Parathyroid adenoma (tissue), 2 donors: ENCODE measurements around the gene SULT1E1.

Source experiments
- H2AFZ ChIP-seq: fragments of 300-600 bp; sonication (generic); one replicate; pipeline ENCODE4 v1.7.0; 2017; ENCODE audit warnings: antibody characterized with exemption, mild to moderate bottlenecking
- H3K27ac ChIP-seq: fragments of 300-600 bp; sonication (generic); one replicate; pipeline ENCODE4 v1.7.0; 2017
- H3K27me3 ChIP-seq: fragments of 300-600 bp; sonication (generic); one replicate; pipeline ENCODE4 v1.7.0; 2017; ENCODE audit warnings: low read length; ENCODE audit not compliant: control insufficient read depth, insufficient read depth
- H3K36me3 ChIP-seq: fragments of 300-600 bp; sonication (generic); one replicate; pipeline ENCODE4 v1.7.0; 2017; ENCODE audit warnings: low read length; ENCODE audit not compliant: control insufficient read depth, insufficient read depth
- H3K4me1 ChIP-seq: fragments of 300-600 bp; sonication (generic); one replicate; pipeline ENCODE4 v1.7.0; 2017; ENCODE audit warnings: control low read depth
- H3K4me2 ChIP-seq: fragments of 300-600 bp; sonication (generic); one replicate; pipeline ENCODE4 v1.7.0; 2017; ENCODE audit warnings: low read length
- H3K4me3 ChIP-seq: fragments of 300-600 bp; sonication (generic); one replicate; pipeline ENCODE4 v1.7.0; 2017; ENCODE audit warnings: low read depth, low read length
- H3K79me2 ChIP-seq: fragments of 300-600 bp; sonication (generic); one replicate; pipeline ENCODE4 v1.7.0; 2017; ENCODE audit warnings: control low read depth
- H3K9ac ChIP-seq: fragments of 300-600 bp; sonication (generic); one replicate; pipeline ENCODE4 v1.7.0; 2017; ENCODE audit warnings: mild to moderate bottlenecking
- H3K9me3 ChIP-seq: fragments of 300-600 bp; sonication (generic); one replicate; pipeline ENCODE4 v1.7.0; 2017; ENCODE audit warnings: low read length; ENCODE audit not compliant: control insufficient read depth
- CTCF ChIP-seq: fragments of 300-600 bp; sonication (generic); IDR thresholded peaks from one replicate; pipeline ENCODE4 v1.7.0; 2017; ENCODE audit warnings: antibody characterized with exemption, mild to moderate bottlenecking
- donor health status: primary hyperparathyroidism.

The SULT1E1 gene

GRCh38 chr4:69860052-69860451 lies at the start of gene SULT1E1:
Gene SULT1E1 (minus strand): TSS chr4:69860145. CDS start chr4:69857644, 2,501 bp downstream.
- Histone ChIP-seq H3K36me3 (no peaks in the 10 kb centered on the region), H3K27me3 (no peaks in the 10 kb centered on the region), H3K9ac (no peak within 1 kb of the TSS), H3K4me1 (no peaks in the 10 kb centered on the region), H3K4me3 (no peak within 1 kb of the TSS), H3K79me2 (no peaks in the 10 kb centered on the region), H3K27ac (no peak within 1 kb of the TSS), H3K9me3 (no peaks in the 10 kb centered on the region), H3K4me2 (no peak within 1 kb of the TSS), H2AFZ (no peak within 1 kb of the TSS)
- TF ChIP-seq CTCF, result no peak

- no peak for TF ChIP-seq CTCF
- no peak overlapping the region for H3K9ac ChIP-seq
- no peaks in the 10 kb centered on the region for H3K36me3 ChIP-seq
- no peaks in the 10 kb centered on the region for H3K9me3 ChIP-seq
- no peaks in the 10 kb centered on the region for H3K79me2 ChIP-seq
- no peak overlapping the region for H3K4me3 ChIP-seq
- no peaks in the 10 kb centered on the region for H3K4me1 ChIP-seq
- no peaks in the 10 kb centered on the region for H3K27me3 ChIP-seq
- H3K4me2 ChIP-seq, result no peak overlapping the region
- H2AFZ ChIP-seq, result no peak overlapping the region
- no peak overlapping the region for H3K27ac ChIP-seq
Measured at GRCh38 chr4:69909195-69909594, 49.2 kb upstream of the SULT1E1 start.

- no peak overlapping the region for H3K4me2 ChIP-seq
- no peaks in the 10 kb centered on the region for H3K27me3 ChIP-seq
- no peaks in the 10 kb centered on the region for H3K4me1 ChIP-seq
- H2AFZ ChIP-seq, result no peak overlapping the region
- H3K27ac ChIP-seq, result no peak overlapping the region
- no peaks in the 10 kb centered on the region for H3K36me3 ChIP-seq
- no peaks in the 10 kb centered on the region for H3K79me2 ChIP-seq
- no peak overlapping the region for H3K4me3 ChIP-seq
- no peak overlapping the region for H3K9ac ChIP-seq
- no peak for TF ChIP-seq CTCF
- H3K9me3 ChIP-seq, result no peaks in the 10 kb centered on the region
Measured at GRCh38 chr4:69907151-69907550, 47.2 kb upstream of the SULT1E1 start.

GRCh38 chr4:69896530-69897116 lies 36.7 kb upstream of the SULT1E1 start:
- no peaks in the 10 kb centered on the region for H3K36me3 ChIP-seq
- no peak overlapping the region for H2AFZ ChIP-seq
- no peaks in the 10 kb centered on the region for H3K27me3 ChIP-seq
- H3K79me2 ChIP-seq, result no peaks in the 10 kb centered on the region
- H3K9me3 ChIP-seq, result no peaks in the 10 kb centered on the region
- H3K4me3 ChIP-seq, result no peak overlapping the region
- H3K9ac ChIP-seq, result no peak overlapping the region
- no peak overlapping the region for H3K4me2 ChIP-seq
- no peak overlapping the region for H3K27ac ChIP-seq
- no peak for TF ChIP-seq CTCF
- no peaks in the 10 kb centered on the region for H3K4me1 ChIP-seq

GRCh38 chr4:69894721-69895120 lies 34.8 kb upstream of the SULT1E1 start:
- Histone ChIP-seq H3K4me2 (no peak overlapping the region), H3K36me3 (no peaks in the 10 kb centered on the region), H3K9ac (no peak overlapping the region)

More at GRCh38 chr4:69894721-69895120, 34.8 kb upstream of the SULT1E1 start:
- Histone ChIP-seq H3K9me3 (peaks cover 2% of the 10 kb centered on the region), H3K4me3 (no peak overlapping the region), H2AFZ (no peak overlapping the region), H3K27ac (no peak overlapping the region), H3K4me1 (no peaks in the 10 kb centered on the region), H3K79me2 (no peaks in the 10 kb centered on the region), H3K27me3 (no peaks in the 10 kb centered on the region)
- no peak for TF ChIP-seq CTCF
